HG02642 (cell line): ENCODE measurements around the gene SDHAF1.

ENCODE experiments used
- ATAC-seq: cut with Tn5 transposase; IDR thresholded peaks from one replicate; pipeline ENCODE4 v1.9.1; 2021; ENCODE audit warnings: mild to moderate bottlenecking; ENCODE audit not compliant: unreplicated experiment, poor library complexity

SDHAF1 gene

DNA sequence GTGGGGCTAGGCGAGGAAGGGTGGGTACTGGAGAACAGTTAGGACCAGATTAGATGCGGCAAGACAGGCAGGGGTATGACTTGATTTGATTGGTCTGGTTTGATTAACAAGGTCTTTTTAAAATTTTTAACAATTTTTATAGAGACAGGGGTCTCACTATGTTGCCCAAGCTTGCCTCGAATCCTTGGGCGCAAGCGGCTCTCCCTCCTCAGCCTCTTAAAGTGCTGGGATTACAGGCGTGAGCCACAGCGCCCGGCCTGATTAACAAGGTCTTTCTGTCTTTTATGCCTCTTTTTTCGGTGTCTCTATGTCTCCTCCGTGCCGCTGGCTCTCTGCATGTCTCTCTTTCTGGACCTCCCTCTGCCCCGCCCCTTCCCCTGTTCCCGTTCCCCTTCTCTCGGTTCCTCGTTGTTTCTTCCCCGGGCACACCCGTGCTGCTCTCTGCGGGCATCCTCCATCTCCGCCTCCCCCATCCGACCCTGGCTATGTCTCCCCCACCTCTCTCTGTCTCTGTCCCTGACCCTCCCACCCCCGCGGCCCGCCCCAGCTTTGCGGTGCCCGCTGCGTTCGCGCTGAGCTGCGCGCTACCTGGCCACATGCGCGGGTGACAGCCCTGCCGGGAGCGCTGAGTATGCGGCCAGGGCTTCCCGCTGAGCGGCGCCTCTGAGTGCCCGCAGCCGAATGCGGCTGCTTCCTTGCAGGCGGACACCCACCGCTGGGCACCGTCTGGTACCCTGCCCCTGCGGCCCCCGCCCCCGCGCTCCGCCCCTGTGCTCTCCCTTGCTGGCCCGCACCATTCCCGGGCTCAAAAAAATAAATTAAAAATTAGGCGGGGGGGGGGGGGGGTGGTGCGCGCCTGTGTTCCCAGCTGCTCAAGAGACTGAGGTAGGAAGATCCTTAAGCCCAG lies 8.1 kb upstream of the SDHAF1 start:
- ATAC-seq = no peak

DNA sequence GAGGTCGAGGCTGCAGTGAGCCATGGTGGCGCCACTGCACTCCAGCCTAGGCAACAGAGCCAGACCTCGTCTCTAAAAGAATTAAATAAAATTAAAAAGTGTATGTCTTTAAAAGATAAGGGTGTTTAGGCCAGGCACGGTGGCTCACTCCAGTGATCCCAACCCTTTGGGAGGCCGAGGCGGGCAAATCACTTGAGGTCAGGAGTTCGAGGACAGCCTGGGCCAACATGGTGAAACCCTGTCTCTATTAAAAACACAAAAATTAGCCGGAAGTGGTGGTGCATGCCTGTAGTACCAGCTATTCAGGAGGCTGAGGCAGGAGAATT lies 7.5 kb upstream of the SDHAF1 start:
- ATAC-seq = no peak

DNA sequence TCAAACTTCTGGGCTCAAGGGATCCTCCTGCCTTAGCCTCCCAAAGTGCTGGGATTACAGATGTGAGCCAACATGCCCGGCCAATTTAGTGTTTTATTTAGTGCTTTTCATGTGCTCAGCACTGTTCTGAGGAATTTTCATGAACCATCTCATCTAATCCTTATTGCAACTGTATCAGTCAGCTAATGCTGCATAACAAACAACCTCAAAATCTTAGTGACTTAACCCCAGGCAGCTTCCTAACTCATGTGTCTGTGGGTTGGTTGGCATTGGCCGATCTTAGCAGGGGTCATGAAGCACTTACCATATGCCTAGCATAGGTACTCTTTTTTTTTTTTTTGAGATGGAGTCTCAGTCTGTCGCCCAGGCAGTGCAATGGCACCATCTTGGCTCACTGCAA lies 6.2 kb upstream of the SDHAF1 start:
- ATAC-seq = no peak

DNA sequence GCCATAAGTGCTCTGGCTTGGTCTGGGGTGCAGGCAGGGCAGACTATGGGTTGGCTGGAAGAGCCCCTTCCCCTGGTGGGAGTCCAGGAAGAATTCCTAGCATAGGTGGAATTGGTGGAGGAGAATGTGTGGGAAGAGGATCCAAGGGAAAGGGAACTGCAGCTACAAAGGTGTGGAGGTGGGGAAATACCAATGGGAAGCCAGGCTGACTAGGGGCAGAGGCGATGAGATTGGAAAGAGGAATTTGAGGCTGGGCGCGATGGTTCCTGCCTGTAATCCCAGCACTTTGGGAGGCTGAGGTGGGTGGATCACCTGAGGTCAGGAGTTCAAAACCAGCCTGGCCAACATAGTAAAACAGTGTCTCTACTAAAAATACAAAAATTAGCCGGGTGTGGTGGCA lies 4.8 kb upstream of the SDHAF1 start:
- no peak for ATAC-seq

DNA sequence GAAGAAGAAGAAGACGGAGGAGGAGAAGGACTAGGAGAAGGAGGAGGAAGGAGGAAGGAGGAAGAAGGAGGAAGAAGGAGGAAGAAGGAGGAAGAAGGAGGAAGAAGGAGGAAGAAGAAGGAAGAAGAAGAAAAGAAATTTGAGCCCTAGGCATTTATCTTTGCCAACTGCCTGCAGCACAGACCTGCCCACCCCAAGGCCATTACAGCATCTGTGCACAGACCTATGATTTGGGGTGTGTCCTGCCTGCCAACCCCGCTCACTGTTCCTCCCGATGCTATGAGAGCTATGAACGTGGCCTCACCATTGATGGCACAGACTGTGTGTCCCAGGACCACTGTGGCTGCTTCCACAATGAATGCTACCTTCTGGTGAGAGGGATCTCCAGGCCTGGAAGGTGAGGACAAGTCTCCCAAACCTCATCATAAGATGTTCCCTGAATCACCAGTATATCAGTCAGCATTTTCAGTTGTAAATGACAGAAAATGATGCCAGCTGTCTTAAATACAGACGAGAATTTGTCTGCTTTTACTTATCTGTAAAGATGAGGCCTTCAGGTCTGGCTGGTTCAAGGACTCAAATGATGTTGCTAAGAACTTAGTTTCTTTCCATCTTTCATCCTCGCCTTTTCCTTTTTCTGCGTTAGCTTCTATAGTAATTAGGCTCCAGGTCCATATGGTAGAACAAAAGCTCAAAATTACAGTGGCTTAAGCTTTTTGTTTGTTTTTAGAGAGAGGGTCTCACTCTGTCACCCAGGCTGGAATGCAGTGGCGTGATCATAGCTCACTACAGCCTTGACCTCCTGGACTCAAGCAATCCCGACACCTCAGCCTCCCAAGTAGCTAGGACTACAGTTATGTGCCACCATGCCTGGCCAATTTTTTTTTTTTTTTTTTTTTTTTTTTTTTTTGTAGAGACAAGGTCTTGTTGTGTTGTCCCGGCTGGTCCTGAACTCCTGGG lies 3.9 kb upstream of the SDHAF1 start:
- no peak for ATAC-seq

DNA sequence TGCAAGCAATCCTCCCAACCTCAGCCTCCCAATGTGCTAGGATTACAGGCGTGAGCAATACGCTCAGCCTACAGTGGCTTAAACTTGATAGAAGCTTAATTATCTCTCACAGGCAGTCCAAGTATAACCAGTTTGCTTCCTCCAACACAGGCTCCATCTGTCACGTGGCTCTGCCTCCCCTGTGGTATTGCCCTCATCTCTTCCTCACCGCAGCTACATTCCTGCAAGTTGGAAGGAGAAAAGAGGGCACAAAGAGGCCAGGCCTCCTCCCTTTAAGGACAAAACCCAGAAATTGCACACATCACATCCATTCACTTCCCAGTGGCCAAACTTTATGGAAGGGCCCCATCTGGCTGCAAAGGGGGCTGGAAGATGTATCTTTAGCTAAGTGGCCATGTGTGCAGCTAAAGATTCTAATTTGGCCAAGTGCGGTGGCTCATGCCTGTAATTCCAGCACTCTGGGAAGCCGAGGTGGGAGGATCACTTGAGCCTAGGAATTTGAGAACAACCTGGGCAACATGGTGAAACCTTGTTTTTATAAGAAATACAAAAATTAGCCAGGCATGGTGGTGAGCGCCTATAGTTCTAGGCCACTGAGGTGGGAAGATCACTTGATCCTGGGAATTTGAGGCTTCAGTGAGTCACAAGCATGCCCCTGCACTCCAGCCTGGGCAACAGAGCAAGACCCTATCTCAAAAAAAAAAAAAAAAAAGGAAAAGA lies 3.1 kb upstream of the SDHAF1 start:
- no peak for ATAC-seq

DNA sequence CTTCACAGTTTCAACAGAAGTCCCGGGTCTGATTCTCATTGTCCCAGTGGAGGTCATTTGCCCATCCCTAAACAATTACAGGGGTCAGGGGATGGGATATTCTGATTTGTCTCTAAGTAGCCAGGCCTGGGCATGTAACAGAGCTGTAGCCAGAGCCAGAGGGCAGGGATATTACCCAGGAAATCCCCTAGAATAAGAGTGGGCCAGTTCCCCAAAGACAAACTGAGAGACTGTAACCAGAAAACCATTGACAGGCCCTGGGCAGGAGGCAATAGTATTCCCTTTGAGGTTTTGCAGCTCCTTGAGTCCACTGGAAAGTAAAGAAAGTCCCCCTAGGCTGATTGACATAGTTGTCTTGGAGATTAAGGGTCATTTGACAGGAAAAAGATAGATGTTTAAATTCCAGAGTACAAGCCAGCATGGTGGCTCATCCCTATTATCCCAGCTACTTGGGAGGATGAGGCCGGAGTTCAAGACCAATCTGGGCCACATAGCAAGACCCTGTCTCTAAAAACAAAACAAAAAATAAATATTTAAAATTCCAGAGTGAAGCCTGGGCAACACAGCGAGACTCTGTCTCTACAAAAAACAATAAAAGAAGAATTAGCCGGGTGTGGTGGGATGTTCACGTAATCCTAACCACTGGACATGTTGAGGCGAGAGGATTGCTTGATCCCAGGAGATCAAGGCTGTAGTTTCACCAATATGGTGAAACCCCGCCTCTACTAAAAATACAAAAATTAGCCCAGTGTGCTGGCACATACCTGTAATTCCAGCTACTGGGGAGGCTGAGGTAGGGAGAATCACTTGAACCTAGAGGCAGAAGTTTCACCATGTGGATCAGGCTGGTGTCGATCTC lies 1.9 kb upstream of the SDHAF1 start:
- no peak for ATAC-seq

DNA sequence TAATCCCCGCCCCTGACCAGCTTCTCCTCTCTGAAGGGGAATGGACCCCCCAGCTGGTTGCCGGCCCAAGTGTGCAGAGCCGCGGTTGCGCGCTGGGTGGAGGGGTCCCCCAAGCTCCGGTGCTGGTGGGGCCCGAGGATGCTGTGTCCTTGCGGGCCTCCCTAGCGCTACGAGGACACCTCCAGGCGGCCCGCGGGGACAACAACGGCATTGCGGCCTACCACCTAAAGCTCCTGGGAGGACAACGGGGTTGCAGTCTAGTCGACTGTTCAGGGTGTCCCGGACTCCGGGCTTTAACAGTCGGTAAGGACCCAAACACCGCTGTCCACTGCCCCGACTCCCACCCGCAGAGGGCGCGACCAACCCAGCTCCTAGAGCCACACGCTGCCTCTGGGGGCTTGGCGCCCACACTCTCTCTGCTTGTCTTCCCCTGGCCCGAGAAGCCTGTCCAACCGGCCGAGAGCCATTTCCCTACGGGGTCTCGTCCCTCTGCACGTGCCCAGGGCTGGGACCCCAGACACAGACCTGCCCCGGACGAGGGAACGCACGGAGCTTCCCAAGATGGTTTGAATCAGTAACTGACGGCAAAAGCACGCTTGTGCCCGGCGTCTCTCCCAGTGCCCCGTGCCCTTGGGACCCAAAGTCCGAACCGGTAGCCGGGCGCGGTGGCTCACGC lies 927 bp upstream of the SDHAF1 start:
- no peak for ATAC-seq

DNA sequence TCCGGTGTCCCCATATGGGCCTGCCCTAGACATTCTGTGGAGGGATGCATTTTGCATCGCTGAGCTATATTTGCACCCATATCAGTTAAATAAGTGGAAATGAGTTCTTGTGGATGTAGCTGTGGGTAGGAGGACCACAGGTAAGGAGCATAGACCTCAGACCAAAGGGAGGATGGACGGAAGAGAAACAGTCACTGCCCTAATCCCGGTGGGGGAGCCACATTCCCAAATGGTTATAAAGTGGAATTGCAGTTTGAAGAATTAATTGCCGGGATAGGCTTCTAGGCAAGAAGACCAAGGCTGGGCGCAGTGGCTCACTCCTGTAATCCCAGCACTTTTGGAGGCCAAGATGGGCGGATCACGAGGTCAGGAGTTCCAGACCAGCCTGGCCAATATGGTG lies 1.8 kb downstream of the SDHAF1 start:
- ATAC-seq = no peak

DNA sequence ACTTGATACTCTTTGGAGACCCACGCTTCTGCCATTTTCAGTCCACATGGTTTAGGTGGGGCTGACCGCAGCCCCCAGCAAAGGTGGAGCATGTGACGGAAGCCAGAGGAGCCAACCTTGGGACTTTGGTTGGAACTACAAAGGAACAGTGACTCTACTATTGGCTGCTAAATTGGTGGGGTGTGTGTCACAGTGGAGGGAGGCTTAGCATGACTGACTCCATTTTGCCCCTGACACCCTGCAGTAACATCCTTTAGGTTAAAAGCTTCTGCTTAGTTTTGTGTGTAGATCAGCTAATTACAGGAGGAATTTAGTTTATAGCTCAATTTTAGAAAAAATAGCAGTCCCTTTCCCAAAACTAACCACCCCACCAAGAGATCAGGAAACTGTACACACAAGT lies 6.6 kb downstream of the SDHAF1 start:
- ATAC-seq = no peak

DNA sequence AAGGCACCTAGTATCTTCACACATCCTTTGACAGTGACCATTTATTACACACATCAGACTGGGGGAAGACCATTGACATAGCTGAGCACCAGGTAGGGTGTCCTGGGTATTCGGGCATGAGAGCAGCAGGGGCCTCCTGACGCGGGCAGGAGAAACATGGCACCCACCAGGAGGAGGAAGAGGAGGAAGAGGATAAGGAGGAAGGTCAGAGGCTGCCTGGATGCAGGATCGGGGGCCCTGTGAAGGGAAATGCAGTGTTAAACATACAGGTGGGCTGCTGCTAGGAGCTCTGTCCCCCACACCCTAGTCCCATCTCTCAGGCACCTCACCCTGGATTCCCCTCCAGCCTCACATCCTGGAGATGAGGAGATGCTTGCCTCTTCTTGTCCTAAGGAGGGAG lies 8.3 kb downstream of the SDHAF1 start:
- no peak for ATAC-seq

DNA sequence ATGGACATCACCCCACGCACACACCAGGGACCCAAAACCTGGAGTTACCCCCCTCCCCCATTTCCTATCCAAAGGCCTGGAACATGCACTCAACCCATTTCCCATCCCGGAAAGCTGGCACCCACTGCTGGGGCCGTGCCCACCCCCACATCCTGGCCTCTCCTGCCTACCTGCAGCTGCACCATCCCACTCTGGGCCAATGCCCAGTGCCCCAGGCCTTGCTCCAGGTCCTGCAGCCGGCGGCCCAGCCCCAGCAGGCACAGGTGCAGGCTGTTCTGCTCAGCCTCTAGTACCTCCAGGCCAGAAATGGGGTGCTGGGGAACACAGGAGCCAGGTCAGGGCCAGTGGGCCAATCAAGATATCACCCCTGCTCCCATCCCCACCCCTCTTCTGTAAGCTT lies 12.0 kb downstream of the SDHAF1 start:
- ATAC-seq = no peak

DNA sequence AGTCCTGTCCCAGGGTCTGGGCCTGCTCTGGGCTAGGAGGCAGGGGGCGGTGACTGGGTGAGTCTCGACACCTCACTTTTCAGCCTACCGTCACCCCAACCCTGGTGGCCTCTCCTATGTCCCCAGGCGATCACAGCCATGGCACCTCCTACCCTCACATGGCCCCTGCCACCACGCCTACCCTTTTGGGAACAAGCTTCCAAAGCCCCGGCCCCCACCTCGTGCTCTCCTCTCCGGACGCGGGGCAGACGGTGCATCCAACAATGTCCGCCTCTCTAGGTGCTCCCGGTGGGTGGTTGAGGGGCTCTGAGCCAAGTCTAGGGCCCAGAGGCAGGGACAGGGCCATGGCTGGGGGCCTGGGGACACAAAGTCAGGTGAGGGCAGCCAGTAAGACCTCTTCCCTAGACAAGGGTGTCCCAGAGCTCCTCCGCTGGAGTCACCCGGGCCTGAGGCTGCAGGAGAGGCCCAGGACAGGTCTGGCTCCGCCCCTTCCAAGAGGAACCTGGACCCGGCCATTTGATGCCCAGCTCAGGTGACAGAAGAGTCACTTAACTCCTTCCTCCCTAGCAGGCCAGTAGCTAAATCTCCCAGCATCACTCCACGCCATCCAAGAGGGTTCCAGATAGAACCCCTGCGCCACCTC lies 13.5 kb downstream of the SDHAF1 start, which contains the start of gene SYNE4:
TSS of gene SYNE4 (minus strand) at position 478 of the 643 bp plus-strand sequence. CDS start at position 346, 132 bp downstream.
- no peak for ATAC-seq

DNA sequence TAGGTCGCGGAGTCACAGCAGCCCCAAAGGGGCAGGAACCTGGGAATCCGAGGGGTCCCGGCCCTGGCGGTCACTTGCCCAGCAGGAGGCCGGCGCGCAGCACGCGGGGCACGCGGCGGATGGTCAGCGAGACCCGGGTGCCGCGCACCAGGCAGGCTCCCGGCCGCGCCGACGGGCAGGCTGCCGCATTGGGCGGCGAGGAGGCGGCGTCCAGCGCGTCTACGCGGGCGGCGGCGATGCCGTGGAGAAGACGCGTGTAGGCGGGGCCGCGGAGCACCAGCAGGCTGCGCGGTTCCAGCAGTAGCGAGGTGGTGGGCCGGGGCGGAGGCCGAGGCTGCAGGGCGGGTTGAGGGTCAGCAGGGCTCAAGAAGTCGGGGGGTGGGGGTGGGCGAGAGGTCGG lies 14.2 kb downstream of the SDHAF1 start:
- no peak for ATAC-seq

DNA sequence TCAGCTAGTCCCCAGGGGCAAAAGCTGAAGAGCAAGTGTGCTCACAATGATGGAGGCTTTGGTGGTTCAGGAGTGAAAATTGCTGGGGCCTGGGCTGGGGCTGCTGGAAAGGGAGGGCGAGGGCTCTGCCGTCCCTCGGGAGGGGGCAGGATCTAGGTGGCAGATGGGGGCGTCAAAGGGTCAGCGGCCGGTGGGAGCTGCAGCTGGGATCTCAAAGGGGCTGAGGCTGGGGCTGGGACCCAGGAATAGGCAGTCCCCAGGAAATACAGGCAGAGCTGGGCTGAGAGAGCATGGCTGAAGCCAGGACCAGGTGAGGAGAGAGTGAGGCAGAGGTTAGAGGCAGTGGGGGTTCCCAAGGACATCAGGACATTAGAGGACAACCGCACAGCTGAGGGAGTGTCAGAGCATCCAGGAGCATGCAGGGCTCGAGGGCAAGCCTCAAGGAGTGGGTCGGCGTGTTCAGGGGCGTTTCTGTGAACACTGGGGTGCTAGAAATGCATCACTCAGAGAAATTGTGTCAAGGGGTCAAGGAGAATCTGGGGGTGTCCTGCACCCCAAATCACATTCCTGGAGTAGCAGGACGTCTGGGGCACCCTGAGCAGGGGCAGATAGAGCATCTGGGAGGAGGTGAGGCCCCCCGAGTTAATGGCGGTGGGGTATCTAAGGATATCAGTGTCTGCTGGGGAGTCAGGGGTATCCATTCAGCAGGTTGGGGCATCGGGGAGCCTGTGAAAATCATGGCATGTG lies 14.8 kb downstream of the SDHAF1 start:
- no peak for ATAC-seq

DNA sequence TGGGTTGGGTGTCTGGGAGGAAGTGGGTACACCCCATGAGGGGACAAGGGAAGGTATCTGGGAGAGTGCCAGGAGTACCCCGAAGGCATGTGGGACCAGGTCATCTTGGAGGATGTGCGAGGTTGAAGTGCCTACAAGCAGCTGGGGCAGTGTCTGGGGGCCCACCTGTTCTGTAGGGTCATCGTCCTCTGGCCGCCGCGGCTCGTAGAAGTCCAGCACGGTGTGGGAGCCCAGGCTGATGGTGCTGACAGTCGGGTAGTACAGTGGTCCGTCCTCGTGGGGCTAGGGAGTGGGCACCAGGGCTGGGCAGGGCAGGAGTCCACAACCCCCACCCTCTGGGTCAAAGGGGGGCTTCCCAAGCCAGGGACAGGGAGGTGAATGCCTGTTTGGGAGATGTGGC lies 15.4 kb downstream of the SDHAF1 start:
- ATAC-seq = no peak

DNA sequence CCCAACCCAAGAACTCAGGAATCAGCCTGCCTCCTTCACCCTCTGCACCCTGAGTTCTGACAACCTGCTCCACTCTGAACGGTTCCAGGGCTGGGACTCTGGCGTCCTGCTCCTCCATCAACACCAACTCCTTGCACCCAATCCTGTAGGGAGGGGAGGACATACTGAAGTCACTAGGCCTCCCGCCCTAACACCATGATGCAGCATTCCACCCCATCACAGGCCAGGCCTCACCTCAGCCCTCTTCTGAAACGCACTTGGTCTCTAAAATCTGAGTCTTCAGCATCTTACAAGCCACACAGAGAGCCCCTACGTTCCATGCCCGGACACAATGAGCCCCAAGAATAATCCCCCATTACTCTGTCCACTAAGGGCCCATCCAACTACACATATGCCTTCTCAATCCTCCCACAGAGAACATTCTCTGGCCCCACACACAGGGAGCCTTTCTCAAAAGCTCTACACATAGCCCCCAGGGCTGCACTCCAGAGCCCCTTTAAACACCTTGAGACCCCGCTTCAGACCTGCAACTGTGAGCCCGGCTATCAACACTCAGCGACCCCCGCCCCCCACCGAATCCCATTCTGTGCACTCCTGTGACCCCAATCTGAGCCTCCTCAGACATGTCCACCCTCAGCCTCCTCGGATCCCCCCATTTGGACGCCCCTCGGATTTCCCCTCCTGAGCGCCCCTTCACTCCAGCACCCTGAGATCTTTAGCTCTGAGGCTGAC lies 18.5 kb downstream of the SDHAF1 start:
- ATAC-seq = no peak
